ENCODE data around the gene ITIH3. TPM values are rescaled to one million over a fixed set of nuclear protein-coding genes. Genes with fewer than 3 reads are reported as not detected.

ITIH3 gene
- total RNA-seq, 1 donor from 2014 or later = 4.5 TPM

DNA sequence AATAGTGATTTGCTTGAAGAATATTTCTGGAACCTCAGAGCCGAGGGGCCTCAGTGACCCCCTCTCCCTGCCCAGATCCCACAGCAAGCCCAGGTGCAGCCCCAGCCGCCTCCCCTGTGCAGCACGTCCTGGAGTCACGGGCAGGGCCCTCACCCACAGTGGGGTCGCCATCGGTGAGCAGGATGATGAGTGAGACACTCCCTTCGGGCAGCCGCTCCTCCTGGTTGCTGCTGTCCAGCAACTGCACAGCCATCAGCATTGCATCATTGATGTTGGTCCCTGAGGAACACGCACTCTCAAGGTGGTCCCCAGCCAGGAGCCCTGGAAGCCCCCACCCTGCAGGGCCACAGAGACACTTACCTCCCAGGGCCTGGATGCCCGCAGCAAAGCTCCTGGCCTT, 29.4 kb downstream of the ITIH3 start:
- ATAC-seq (no peak), DNase-seq (no peak)
- Histone ChIP-seq H3K36me3 (peaks cover 20% of the 10 kb centered on the region), H3K27ac (no peak overlapping the region), H3K4me3 (no peak overlapping the region), H3K27me3 (ENCODE audit: low read depth) (no peaks in the 10 kb centered on the region), H3K9me3 (no peaks in the 10 kb centered on the region), H3K4me1 (no peaks in the 10 kb centered on the region)
- TF ChIP-seq, protein P1, sequence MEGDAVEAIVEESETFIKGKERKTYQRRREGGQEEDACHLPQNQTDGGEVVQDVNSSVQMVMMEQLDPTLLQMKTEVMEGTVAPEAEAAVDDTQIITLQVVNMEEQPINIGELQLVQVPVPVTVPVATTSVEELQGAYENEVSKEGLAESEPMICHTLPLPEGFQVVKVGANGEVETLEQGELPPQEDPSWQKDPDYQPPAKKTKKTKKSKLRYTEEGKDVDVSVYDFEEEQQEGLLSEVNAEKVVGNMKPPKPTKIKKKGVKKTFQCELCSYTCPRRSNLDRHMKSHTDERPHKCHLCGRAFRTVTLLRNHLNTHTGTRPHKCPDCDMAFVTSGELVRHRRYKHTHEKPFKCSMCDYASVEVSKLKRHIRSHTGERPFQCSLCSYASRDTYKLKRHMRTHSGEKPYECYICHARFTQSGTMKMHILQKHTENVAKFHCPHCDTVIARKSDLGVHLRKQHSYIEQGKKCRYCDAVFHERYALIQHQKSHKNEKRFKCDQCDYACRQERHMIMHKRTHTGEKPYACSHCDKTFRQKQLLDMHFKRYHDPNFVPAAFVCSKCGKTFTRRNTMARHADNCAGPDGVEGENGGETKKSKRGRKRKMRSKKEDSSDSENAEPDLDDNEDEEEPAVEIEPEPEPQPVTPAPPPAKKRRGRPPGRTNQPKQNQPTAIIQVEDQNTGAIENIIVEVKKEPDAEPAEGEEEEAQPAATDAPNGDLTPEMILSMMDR (IDR thresholded peaks at IDR 0.05) = no peak
- intact Hi-C loops (cut with DNase I) = no loop called here

DNA sequence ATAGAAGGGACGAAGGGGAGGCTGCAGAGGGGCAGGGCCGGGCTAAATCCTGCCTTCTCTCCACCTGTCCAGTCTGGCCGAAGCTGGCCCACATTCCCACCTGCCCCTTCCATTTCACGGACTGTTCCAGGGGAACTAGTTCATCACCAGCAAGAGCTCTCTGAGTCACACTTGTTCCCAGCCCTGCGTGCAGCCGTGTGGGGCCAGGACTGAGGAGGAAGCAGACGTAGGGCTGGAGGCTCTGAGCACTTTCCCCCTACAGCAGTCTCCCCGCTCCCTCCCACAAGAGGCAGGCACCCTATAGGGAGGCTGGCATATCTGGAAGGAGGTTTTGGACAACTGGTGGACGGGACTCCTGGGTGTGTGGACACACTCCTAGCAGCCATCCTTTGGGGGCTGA, 32.8 kb downstream of the ITIH3 start:
- H3K9me3 ChIP-seq = no peaks in the 10 kb centered on the region
- H3K27me3 ChIP-seq (ENCODE audit: low read depth) = no peaks in the 10 kb centered on the region
- DNase-seq (no peak), ATAC-seq (no peak)
- TF ChIP-seq, protein P1 (IDR thresholded peaks at IDR 0.05) = no peak
- H3K36me3 ChIP-seq = peaks cover 19% of the 10 kb centered on the region
- no peak overlapping the region for H3K27ac ChIP-seq
- H3K4me1 ChIP-seq = no peaks in the 10 kb centered on the region
- intact Hi-C loops (cut with DNase I) = no loop called here
- no peak overlapping the region for H3K4me3 ChIP-seq

DNA sequence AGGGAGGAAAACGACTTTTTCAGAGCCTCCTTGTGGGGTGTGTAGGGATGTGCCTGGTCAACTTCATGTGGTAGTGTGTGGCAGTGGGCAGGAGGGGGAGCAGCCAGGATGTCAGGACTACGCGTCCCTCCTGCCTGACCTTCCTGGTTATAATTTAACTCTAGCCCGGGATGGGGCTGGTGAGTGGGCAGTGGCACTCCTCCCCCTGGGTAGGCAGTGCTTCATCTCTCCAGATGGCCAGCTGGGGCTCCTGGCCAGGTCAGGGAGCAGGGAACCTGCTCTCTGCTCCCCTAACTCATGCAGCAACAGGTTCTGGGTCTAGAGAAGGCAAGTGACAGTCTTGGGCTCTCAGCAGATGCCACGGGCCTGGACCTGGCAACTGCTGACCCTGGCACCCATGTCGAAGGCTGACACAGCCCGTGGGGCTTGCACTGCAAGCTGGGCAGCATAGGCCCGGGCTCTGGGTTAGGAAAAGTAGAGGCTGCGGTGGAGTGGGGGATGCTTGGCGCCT, 33.3 kb downstream of the ITIH3 start:
- Histone ChIP-seq H3K27ac (no peak overlapping the region), H3K4me3 (no peak overlapping the region), H3K27me3 (ENCODE audit: low read depth) (no peaks in the 10 kb centered on the region), H3K36me3 (peaks cover 14% of the 10 kb centered on the region), H3K9me3 (no peaks in the 10 kb centered on the region), H3K4me1 (no peaks in the 10 kb centered on the region)
- DNase-seq (no peak), ATAC-seq (no peak)
- intact Hi-C loops (cut with DNase I) = no loop called here
- TF ChIP-seq, protein P1 (IDR thresholded peaks at IDR 0.05) = no peak

DNA sequence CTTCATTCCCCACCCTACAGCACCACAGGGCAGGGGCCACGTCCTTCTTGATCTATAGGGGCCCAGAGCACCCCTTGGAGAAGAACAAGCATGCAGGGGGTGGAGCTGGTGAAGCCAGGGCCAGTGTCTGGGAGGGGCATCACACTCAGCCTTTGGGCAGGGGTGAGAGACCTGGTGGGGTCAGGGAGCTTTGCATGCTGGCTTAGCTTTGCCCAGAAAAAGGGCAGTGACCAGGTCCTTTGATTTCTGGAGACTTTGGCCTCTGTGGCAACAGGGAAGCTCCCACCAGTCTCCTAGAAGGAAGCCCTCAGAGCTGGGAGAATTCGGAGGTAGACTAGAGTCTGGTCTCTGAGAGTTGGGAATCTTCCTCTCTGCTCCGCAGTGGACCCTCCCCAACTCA, 34.9 kb downstream of the ITIH3 start:
- Histone ChIP-seq H3K4me1 (no peaks in the 10 kb centered on the region), H3K9me3 (no peaks in the 10 kb centered on the region), H3K27ac (no peak overlapping the region), H3K27me3 (ENCODE audit: low read depth) (no peaks in the 10 kb centered on the region), H3K36me3 (no peaks in the 10 kb centered on the region), H3K4me3 (no peak overlapping the region)
- TF ChIP-seq, protein P1 (IDR thresholded peaks at IDR 0.05) = no peak
- intact Hi-C loops (cut with DNase I) = no loop called here
- ATAC-seq (no peak), DNase-seq (no peak)

DNA sequence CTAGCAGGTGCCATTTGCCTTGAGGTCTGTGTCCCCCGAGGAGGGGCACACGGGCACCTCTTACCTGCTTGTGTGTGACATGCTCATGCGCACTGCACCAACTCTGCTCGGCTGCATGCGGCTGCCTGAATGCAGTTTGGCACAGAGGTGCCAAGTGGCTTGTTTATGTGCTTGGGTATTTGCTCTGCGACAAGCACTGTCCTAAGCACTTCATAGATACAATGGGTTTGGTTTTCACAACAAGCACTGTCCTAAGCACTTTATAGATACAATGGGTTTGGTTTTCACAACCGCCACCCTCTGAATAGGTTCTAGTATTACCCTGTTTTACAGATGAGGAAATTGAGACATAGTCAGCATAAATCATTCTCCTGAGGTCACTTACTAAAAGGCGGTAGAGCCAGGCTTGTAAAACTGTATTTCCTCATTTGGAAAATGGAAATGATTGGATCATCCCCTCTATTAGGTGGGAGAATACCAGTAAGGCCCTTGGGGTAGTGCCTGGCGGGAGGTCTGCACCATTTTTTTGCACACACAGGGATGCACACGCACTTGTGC, 35.4 kb downstream of the ITIH3 start:
- Histone ChIP-seq H3K36me3 (no peaks in the 10 kb centered on the region), H3K4me1 (no peaks in the 10 kb centered on the region), H3K27ac (no peak overlapping the region), H3K9me3 (no peaks in the 10 kb centered on the region), H3K27me3 (ENCODE audit: low read depth) (no peaks in the 10 kb centered on the region), H3K4me3 (no peak overlapping the region)
- TF ChIP-seq, protein P1 (IDR thresholded peaks at IDR 0.05) = no peak
- no peak for ATAC-seq
- intact Hi-C loops (cut with DNase I) = no loop called here
- DNase-seq = no peak

Data from lower lobe of right lung (tissue), 2 donors.